GM12864 (cell line): Measurements from ENCODE around the gene CXCL16.

Experiments used
- DNase-seq: peaks from one replicate; pipeline ENCODE4 v3.0.0-alpha.2; 2011; ENCODE audit warnings: low read depth
- H3K4me3 ChIP-seq: 2 replicates; pipeline ENCODE4 v1.5.1; 2011; ENCODE audit warnings: mild to moderate bottlenecking, low read depth, low read length, control low read depth
- TF ChIP-seq, protein P1 (sequence below): IDR thresholded peaks from 2 replicates; pipeline ENCODE4 v1.5.1; 2011; ENCODE audit warnings: low read depth, mild to moderate bottlenecking, moderate library complexity, low read length, control low read depth, inconsistent platforms; ENCODE audit errors: missing control alignments

Gene CXCL16, protein sequence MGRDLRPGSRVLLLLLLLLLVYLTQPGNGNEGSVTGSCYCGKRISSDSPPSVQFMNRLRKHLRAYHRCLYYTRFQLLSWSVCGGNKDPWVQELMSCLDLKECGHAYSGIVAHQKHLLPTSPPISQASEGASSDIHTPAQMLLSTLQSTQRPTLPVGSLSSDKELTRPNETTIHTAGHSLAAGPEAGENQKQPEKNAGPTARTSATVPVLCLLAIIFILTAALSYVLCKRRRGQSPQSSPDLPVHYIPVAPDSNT

DNA sequence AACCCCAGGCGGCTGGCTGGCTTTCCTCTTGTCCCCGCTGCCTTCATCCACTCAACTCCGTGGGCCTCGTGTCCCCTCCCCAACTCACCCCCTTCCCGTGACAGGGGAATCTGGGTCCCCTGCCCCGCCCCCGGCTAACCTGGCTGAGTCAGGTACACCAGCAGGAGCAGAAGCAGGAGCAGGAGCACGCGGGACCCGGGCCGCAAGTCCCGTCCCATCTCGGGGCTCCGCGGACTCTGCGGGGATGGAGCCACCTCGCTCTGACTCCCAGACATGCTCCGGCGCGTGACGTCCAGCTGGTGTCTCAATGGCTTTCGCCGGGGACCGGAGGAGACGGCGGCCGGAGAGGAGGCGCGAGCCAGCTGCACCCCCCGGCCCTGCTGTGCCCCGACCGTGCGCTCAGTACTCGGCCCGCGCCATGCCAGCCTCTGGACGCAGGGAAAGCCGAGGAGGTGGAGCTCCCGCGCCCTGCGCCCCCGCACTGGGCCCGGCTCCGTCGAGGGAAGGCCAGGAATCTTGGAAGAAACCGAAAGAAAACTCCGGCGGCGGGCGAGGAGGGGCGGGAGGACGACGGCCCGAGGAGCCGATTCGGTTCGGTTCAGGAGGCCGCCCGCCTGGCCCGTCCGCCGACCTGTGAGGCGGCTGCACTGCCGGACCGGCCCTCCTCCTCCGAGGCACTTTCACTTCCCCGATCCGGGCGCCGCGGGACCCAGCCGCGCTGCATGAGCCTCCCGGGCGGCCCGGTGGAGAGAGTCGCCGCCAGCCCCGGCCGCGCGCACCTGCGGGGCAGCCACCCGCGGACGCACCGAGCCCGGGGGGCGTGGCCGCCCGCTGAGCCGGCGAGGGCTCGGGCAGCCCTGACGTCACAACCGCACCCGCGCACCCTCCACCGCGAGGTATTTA is at the start of gene CXCL16, which contains the start of gene ZMYND15:
CXCL16 (minus strand) TSS at position 807 of the 903 bp plus-strand sequence; CDS start at position 218, 589 bp downstream.
ZMYND15 (plus strand) TSS at position 712 of the 903 bp plus-strand sequence. CDS start 716 bp downstream, outside the sequence.
- DNase-seq, result no peak
- TF ChIP-seq, protein P1, sequence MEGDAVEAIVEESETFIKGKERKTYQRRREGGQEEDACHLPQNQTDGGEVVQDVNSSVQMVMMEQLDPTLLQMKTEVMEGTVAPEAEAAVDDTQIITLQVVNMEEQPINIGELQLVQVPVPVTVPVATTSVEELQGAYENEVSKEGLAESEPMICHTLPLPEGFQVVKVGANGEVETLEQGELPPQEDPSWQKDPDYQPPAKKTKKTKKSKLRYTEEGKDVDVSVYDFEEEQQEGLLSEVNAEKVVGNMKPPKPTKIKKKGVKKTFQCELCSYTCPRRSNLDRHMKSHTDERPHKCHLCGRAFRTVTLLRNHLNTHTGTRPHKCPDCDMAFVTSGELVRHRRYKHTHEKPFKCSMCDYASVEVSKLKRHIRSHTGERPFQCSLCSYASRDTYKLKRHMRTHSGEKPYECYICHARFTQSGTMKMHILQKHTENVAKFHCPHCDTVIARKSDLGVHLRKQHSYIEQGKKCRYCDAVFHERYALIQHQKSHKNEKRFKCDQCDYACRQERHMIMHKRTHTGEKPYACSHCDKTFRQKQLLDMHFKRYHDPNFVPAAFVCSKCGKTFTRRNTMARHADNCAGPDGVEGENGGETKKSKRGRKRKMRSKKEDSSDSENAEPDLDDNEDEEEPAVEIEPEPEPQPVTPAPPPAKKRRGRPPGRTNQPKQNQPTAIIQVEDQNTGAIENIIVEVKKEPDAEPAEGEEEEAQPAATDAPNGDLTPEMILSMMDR, result no peak

DNA sequence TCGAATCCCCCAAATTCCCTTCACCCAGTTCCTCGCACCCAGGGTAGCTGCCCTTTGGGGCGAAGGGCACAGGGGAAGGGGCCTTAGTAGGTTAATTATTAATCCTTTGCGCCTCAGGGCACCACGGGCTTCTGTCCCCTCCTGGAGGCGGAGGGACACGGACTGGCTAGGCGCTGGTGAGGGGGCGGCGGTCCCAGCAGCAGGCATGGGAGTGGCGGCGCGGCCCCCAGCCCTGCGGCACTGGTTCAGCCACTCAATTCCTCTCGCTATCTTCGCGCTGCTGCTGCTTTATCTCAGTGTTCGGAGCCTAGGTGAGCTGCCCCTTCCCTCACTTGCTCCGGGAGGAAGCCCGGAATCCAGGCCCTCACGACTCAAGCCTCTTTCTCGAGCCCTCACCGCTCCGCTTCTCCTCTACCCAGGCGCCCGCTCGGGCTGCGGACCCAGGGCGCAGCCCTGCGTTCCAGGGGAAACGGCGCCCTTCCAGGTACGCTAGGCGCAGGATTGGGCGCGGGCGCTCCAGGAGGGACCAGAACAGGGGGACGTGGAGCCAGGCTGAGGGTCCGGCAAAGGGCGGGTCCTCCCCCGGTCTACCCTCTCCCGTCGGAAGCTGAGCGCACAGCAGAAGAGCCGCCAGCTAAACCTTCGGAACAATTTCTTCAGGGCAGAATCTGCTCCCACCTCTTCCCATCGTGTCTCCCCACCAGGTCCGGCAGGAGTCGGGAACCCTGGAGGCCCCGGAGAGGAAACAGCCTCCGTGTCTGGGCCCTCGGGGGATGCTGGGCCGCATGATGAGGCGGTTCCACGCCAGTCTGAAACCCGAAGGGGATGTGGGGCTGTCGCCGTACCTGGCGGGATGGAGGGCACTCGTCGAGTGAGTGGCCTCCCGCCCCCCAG is 49.3 kb upstream of the CXCL16 start, which contains the start of gene GLTPD2:
GLTPD2 (plus strand) TSS at position 158 of the 894 bp plus-strand sequence; CDS start at position 206, 48 bp downstream.
- no peak for DNase-seq
- H3K4me3 ChIP-seq, result peak within 1 kb of the TSS; percentile 68
- TF ChIP-seq, protein P1, result no peak

More for the DNA sequence above, at the start of gene CXCL16, which contains the start of gene ZMYND15:
- H3K4me3 ChIP-seq, result peak within 1 kb of the TSS; percentile 69

DNA sequence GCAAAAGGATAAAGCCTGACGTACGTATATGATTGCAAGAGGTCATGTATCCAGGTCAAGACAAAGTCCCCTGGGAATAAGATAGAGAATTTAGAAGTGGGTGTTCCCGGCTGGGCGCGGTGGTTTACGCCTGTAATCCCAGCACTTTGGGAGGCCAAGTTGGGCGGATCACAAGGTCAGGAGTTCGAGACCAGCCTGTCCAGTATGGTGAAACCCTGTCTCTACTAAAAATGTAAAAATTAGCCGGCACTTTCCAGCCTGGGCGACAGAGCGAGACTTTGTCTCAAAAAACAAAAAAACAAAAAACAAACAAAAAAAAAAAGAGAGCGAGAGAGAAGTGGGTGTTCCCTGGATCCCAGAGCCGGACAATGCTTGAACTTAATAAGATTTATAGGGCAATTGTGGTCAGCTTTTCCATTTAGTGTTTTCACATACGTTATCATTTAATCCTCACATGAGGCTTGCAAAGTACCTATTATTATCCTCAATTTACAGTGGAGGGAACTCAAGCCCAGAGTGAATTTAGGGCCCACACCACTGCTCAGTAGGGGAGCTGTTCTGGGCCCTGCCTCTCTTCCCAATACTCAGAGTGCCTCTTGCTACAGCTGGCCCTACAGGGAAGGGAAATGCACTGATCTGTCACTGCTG is 48.6 kb upstream of the CXCL16 start:
- TF ChIP-seq, protein P1, result no peak
- no peak for DNase-seq
- no peak overlapping the region for H3K4me3 ChIP-seq

DNA sequence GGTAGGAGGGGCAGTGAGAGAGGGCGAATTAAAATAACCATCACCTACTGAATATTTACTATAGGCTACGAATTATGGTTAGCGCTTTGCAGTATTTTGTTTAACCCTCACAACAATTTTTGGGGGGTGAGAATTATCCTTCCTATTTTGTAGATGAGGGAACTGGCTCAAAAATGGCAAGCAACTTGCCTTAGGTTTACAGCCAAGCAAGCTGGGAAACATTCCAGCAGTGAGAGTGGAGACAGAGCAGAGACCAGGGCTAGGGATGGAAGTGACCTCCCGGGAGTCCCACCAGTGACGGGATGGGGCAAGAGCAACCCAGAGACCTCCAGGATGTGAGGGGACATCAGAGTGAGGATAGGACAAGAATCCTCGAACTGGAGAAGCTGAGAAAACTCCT is 46.8 kb upstream of the CXCL16 start:
- no peak for DNase-seq
- no peak overlapping the region for H3K4me3 ChIP-seq
- TF ChIP-seq, protein P1, result no peak

DNA sequence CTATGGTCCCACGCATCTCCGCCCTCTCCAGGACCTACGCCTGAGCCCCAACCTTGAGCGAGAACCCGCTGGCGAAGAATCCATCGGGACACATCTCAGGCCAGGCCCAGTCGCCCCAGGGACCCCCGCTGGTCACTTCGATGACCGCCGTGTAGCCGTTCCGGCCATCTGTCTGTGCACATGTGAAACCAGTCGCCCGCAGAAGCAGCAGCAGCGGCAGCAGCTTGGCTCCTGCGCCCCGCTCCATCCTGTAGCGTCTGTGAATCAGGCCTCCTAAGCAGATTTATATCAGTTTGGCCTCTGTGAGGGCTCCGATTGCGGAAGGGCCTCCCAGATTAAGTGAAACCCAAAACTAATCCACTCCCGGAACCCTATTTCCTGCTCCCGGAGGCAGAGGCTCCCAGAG is 46.4 kb upstream of the CXCL16 start, which contains the start of gene VMO1:
VMO1 (minus strand) TSS at position 259 of the 406 bp plus-strand sequence; CDS start at position 247, 12 bp downstream.
- TF ChIP-seq, protein P1, result no peak
- DNase-seq, result no peak
- H3K4me3 ChIP-seq, result no peak within 1 kb of the TSS
